GM12891 (cell line): ENCODE measurements around the gene RAB14.

Experiments used
- DNase-seq: peaks from one replicate; pipeline ENCODE4 v3.0.0; 2011; ENCODE audit warnings: low spot score; ENCODE audit not compliant: insufficient read length
- FAIRE-seq: peaks from 2 replicates; lab custom pipeline; 2011; peaks lifted over from hg19 to GRCh38; lab: Jason Lieb, UNC
- PAX5 ChIP-seq: IDR thresholded peaks from 2 replicates; pipeline ENCODE4 v1.6.1; 2011; ENCODE audit warnings: low read length, moderate library complexity, mild to moderate bottlenecking; ENCODE audit not compliant: insufficient read depth, severe bottlenecking
- POLR2A ChIP-seq: IDR thresholded peaks from 2 replicates; pipeline ENCODE4 v1.6.1; 2011; ENCODE audit warnings: low read depth, low read length, control low read depth
- POLR2AphosphoS5 ChIP-seq: IDR thresholded peaks from 2 replicates; pipeline ENCODE4 v1.6.1; 2011; ENCODE audit warnings: low read depth, low read length, control low read depth
- POU2F2 ChIP-seq: IDR thresholded peaks from 2 replicates; pipeline ENCODE4 v1.6.1; 2011; ENCODE audit warnings: low read depth, mild to moderate bottlenecking, control low read depth, low read length, moderate library complexity
- SPI1 ChIP-seq: IDR thresholded peaks from 2 replicates; pipeline ENCODE4 v1.6.1; 2011; ENCODE audit warnings: low read depth, low read length, control low read depth
- TAF1 ChIP-seq: IDR thresholded peaks from 2 replicates; pipeline ENCODE4 v1.6.1; 2011; ENCODE audit warnings: low read depth, low read length, control low read depth

RAB14 gene

DNA sequence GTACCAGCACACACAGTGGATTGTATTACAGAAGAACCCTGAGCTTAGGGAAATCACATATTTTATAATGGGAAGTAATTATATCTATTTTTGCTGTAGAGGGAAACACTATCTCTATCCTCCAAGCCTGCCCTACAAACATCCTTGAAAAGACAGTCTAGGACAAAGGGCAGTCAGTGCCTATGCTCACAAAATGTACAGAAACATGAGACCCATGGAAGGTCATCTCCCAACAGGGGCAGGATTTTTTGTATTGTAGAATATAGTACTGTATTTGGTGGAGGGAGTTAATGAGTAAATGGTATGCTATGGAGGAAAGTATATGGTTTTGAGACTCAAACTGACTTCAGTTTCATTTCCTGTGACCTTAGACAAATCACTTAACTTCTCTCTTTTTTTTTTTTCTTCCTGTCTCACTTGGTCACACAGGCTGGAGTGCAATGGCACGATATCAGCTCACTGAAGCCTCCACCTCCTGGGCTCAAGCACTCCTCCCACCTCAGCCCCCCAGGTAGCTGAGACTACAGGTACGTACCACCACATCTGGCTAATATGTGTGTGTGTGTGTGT, 5.8 kb upstream of the RAB14 start:
- TF ChIP-seq SPI1 (peak; percentile 56; the same call in 1 of the 2 replicates), TAF1 (no peak), POLR2AphosphoS5 (no peak), POU2F2 (no peak)
- FAIRE-seq (peak; percentile 74), DNase-seq (no peak)

DNA sequence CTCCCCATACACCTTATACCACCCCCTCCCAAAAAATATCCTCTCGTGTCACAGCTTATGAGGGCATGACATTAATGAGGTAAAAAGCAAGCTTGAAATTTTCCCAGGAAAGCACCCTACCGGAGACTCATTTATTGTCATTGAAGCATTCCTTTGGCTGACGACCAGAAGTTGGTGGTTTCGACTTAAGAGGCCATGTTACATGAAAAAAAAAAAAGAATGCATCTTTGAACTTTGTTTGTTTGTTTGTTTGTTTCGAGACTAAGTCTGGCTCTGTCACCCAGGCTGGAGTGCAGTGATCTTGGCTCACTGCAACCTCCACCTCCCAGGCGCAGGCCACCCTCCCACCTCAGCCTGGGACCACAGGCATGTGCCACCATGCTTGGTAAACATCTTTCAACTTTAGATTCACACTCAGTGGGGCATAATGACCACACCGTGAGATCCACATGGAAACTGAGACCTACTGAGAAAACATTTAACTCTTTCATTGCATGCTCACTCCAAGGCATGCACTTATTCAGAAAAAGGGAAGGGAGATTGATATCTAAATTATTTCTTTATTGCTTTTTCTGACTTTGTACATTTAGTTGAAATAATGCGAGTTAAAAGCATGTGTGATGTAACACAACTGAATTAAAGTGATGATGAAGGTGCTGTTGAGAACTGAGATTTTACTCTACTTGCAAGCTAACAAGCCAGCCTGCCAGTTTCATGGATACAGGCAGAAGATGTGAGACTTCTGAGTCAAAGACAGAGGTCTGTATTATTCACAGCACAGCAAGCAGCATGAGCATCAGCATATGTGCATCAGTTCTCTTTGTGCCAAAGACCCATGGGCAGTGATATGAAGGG, 5.1 kb upstream of the RAB14 start:
- FAIRE-seq (peak; percentile 20), DNase-seq (no peak)
- no peak for TF ChIP-seq POU2F2
- no peak for TF ChIP-seq SPI1
- TF ChIP-seq TAF1: no peak
- no peak for TF ChIP-seq POLR2A
- TF ChIP-seq PAX5: no peak
- no peak for TF ChIP-seq POLR2AphosphoS5

DNA sequence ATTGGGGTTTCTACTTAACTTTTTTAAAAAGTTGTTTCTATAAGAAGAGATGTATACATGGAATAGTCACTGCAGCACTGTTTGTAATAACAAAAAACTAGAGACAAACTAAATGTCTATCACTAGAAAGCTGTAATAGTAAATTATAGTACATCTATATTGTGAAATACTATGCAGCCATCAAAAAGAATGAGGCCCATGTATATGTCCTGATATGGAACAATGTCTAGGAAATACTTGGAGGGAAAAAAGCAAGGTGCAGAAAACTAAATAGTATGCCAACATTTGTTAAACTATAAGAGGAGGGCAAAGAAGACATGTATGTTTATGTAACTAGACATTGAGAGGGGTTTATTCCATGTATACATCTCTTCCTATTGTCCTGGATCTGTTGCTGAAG, 2.9 kb upstream of the RAB14 start:
- FAIRE-seq (no peak), DNase-seq (no peak)
- TF ChIP-seq POU2F2: no peak
- no peak for TF ChIP-seq TAF1
- TF ChIP-seq POLR2A: no peak
- no peak for TF ChIP-seq PAX5
- TF ChIP-seq POLR2AphosphoS5: no peak
- no peak for TF ChIP-seq SPI1

DNA sequence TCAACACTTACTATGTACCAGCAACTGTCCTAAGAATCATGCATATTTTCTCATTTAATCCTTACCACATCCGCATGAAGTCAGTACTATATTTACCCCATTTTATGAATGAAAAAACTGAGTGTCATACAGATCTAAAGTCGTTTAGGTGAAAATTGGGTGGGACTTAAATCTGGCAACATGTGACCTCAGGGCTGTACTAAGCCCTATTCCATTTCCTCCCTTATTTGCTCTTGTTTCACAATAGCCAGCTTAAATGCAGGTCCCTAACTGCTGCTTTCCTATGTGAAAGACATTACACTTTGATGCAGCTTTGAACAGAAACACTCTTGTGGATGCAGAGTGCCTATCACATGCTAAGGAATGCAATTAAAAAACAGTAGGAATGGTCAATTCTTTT, 2.5 kb upstream of the RAB14 start:
- DNase-seq: no peak
- FAIRE-seq: no peak
- no peak for TF ChIP-seq PAX5
- no peak for TF ChIP-seq POLR2A

DNA sequence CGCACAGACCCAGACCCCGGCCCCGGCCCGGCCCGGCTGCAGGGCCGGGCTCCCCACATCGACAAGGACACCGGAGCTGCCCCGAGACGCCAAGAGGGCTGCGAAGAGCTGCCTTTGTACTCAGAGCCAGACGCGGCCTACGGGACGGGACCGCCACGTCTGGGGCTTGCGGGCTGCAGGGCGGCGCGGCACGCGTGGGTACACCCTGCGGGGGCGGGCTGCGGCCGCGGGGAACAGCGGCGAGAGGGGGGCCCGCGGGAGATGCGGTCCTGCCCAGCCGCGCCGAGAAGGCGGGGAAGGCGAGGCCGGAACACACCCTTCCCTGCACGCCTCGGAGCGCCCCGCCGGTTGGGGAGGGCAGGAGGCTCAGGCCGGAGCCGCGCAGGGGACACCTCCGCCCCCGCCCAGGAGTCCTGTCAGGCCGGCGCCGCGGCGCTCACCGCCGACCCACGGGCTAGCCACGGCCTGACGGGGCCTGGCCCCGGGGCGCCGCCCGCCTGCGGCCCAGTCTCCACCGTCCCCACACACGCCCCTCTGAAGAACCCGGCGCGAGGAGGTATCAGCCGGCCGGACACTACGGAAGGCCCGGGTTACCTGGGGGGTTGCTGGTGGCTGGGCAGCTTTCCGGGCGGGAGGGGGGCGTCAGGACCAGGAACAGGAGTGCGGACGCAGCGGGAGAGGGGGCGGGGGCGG, 478 bp downstream of the RAB14 start:
- FAIRE-seq (no peak), DNase-seq (peak; percentile 12)
- peak; percentile 16; the same call in 1 of the 2 replicates for TF ChIP-seq POLR2A
- no peak for TF ChIP-seq TAF1
- TF ChIP-seq POU2F2: 0 out of 2 replicates have a peak, but pooled peaks have one; percentile 10
- TF ChIP-seq POLR2AphosphoS5: 0 out of 2 replicates have a peak, but pooled peaks have one; percentile 15

DNA sequence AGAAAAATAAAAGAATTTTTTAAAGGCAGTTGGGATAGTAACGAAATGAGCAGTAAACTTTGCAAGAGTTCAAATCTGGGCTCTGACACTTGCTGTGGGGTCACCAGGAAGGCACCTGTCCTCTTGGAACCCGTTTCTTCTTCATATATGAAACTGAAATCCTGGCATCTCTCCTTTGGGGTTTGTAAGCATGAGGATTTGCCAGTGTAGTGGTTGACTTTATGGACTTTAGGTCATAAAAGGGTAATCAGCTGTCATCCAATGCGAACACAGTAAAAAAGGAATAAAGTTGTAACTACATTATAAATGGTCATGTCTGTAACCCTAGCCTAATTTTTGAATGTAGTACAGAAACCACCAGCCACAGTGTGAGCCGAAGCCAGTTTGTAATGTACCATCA, 1.3 kb downstream of the RAB14 start:
- FAIRE-seq: peak; percentile 13
- DNase-seq: no peak
- TF ChIP-seq PAX5: no peak
- no peak for TF ChIP-seq TAF1
- no peak for TF ChIP-seq POLR2AphosphoS5
- TF ChIP-seq POLR2A: no peak
- TF ChIP-seq POU2F2: no peak
- no peak for TF ChIP-seq SPI1

DNA sequence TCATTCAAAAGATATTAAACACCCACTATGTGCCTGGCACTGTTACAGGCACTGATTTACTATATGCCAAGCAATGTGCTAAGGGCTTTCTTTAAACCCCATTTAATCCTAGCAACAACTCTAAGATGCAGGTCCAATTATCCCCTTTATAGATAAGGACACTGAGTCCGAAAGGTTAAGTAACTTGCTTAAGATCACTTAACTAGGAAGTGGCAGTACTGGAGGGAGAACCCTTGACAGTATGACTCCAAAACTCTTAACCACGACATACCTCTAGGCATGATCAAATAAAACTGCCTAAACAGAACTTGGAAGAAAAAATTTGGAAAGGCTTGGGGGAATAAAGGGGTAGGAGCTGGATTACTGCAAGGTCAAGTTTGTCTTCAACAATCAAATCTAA, 1.7 kb downstream of the RAB14 start:
- FAIRE-seq (no peak), DNase-seq (no peak)
- no peak for TF ChIP-seq POLR2A

DNA sequence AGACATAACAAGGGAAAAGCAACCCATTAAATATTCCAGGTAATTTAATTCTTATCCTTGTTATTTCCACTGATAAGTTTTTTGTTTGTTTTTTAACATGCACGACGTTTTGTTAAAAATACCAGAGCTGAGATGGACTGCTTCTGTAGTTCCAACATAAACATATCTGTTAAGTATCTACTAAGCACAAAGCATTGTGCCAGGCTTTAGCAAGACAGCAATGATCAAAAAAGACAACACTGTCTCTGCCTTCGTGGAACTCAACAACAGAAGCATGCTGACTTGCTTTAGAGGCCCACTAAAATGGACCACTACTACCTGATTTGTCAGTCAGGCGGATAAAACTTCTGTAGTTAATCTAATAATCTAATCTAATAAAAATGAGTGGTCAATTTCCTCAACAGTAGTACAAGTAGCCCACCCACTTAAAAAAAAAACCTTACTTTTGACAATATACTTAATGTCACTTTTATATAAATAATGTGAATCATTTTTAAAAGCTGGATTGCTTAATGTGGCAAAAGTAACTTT, 3.1 kb downstream of the RAB14 start:
- no peak for FAIRE-seq

DNA sequence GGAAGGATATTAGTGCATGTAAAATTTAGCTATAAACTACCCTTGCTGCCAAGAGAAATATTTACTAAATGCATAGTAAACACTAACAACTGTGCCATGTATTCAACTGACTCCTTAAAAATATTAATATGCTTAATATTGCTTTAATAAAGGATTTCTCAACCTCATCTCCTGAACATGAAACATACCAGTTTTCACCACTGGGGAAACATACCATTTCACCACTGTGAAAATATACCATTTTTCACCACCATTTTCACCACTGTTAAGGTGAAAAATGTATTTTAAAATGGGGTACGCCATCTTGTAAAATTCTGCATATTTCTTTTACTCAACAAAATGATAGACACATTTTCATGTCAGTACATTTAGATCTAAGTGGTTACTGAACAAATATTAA, 4.5 kb downstream of the RAB14 start:
- no peak for TF ChIP-seq POLR2A
- peak; percentile 23 for FAIRE-seq
- no peak for DNase-seq

More for the DNA sequence above, 3.1 kb downstream of the RAB14 start:
- no peak for DNase-seq
- no peak for TF ChIP-seq PAX5
- no peak for TF ChIP-seq TAF1
- no peak for TF ChIP-seq POLR2AphosphoS5
- no peak for TF ChIP-seq POU2F2
- TF ChIP-seq POLR2A: no peak
- no peak for TF ChIP-seq SPI1

DNA sequence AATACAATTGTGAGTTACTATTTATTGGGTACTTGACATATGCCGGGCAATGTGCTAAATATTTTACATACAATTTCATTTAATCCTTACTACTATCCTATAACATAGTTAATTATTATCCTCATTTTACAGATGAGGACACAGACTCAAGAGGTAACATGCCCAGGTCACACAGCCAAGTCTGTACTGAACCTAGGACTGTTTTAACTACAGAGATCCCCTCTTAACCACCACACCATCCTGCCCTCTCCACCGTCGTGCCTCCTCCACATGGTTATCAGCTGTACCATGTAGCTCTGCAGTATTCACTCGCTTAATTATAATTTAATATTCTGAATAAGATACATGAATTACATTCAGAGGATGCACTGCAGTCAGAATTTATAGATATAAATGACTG, 5.3 kb downstream of the RAB14 start:
- no peak for FAIRE-seq
- TF ChIP-seq TAF1 (no peak), POU2F2 (no peak), SPI1 (no peak), POLR2AphosphoS5 (no peak)
- DNase-seq: no peak
